ENCODE measurements around the gene MSL1. TPM values are rescaled to one million over a fixed set of nuclear protein-coding genes. Genes with fewer than 3 reads are reported as not detected.

MSL1 gene
- total RNA-seq, 4 donors from 2014 or later = 50.2 to 139 (median 61.9) TPM

- TF ChIP-seq CTCF (IDR thresholded peaks at IDR 0.05) = no peak
- no peak for ATAC-seq (ENCODE audit: low FRiP score)
These were observed 46.9 kb upstream of the MSL1 start for GRCh38 chr17:40074871-40075200.

GRCh38 chr17:40075201-40075941, 46.4 kb upstream of the MSL1 start:
- DNase-seq (ENCODE audit: low spot score) (peak; percentile 75), ATAC-seq (ENCODE audit: low FRiP score) (peak; percentile 35)
- TF ChIP-seq CTCF (IDR thresholded peaks at IDR 0.05) = peak in 2 of 3 donors; percentile 39 to 68

More at GRCh38 chr17:40074871-40075200, 46.9 kb upstream of the MSL1 start:
- DNase-seq (ENCODE audit: low spot score) = no peak

GRCh38 chr17:40075942-40076498, 45.8 kb upstream of the MSL1 start:
- no peak for TF ChIP-seq CTCF (IDR thresholded peaks at IDR 0.05)
- ATAC-seq (ENCODE audit: low FRiP score) = no peak
- DNase-seq (ENCODE audit: low spot score) = no peak

GRCh38 chr17:40076591-40076990, 45.2 kb upstream of the MSL1 start:
- DNase-seq (ENCODE audit: low spot score) = no peak
- no peak for TF ChIP-seq CTCF (IDR thresholded peaks at IDR 0.05)
- no peak for ATAC-seq (ENCODE audit: low FRiP score)

- ATAC-seq (ENCODE audit: low FRiP score) (no peak), DNase-seq (ENCODE audit: low spot score) (no peak)
- TF ChIP-seq CTCF (IDR thresholded peaks at IDR 0.05) = no peak
These were observed 42.2 kb upstream of the MSL1 start for GRCh38 chr17:40079545-40079944.

- no peak for ATAC-seq (ENCODE audit: low FRiP score)
- DNase-seq (ENCODE audit: low spot score) = no peak
- no peak for TF ChIP-seq CTCF (IDR thresholded peaks at IDR 0.05)
These were observed 37.3 kb upstream of the MSL1 start for GRCh38 chr17:40084477-40084876.
